IMR-90 (cell line): ENCODE measurements around the gene WSB1. TPM values are rescaled to one million over a fixed set of nuclear protein-coding genes. Genes with fewer than 3 reads are reported as not detected.

Experiments
- ATAC-seq: fragments of 200-7000 bp; cut with Tn5 transposase; 2 replicates; pipeline ENCODE4 v1.9.1; 2020; ENCODE audit warnings: low read depth, mild to moderate bottlenecking, moderate library complexity
- BruUV-seq: library from RNA; stranded (reverse); fragments of 400-500 nt; replicated peaks from 2 replicates; lab custom pipeline; 2021; lab: Mats Ljungman, UMichigan
- CTCF ChIA-PET: fragments of 300-600 bp; formaldehyde crosslinking; extraction: SDS; loops from one replicate; lab custom pipeline; 2021; ENCODE audit warnings: antibody characterized with exemption; lab: Yijun Ruan, JAX
- POLR2A ChIA-PET: fragments of 300-600 bp; sonication (Branson Sonifier 250); formaldehyde crosslinking; loops from one replicate; lab custom pipeline; 2022; ENCODE audit warnings: antibody characterized with exemption; ENCODE audit not compliant: unreplicated experiment; lab: Charles Lee
- DNase-seq: peaks from one replicate; pipeline ENCODE4 v3.0.0; 2013
- H2AFZ ChIP-seq: replicated peaks from 2 replicates; pipeline ENCODE3; 2013; ENCODE audit warnings: low read length, mild to moderate bottlenecking; ENCODE audit not compliant: poor library complexity
- H2AK5ac ChIP-seq: 2 replicates; pipeline ENCODE4 v1.6.1; 2013; ENCODE audit warnings: low read depth, low read length, inconsistent platforms
- H2AK9ac ChIP-seq: replicated peaks from 2 replicates; pipeline ENCODE3; 2013; ENCODE audit warnings: mild to moderate bottlenecking, low read depth, low read length, moderate library complexity; ENCODE audit not compliant: poor library complexity
- H2BK120ac ChIP-seq: 2 replicates; pipeline ENCODE4 v1.6.1; 2013; ENCODE audit warnings: low read depth, low read length, inconsistent platforms
- H2BK15ac ChIP-seq: 3 replicates; pipeline ENCODE4 v1.6.1; 2013; ENCODE audit warnings: low read depth, low read length, inconsistent platforms
- H2BK20ac ChIP-seq: 2 replicates; pipeline ENCODE4 v1.6.1; 2013; ENCODE audit warnings: low read depth, mild to moderate bottlenecking, inconsistent platforms, low read length, moderate library complexity
- H2BK5ac ChIP-seq: 2 replicates; pipeline ENCODE4 v1.6.1; 2013; ENCODE audit warnings: mild to moderate bottlenecking, low read depth, low read length, inconsistent platforms; ENCODE audit not compliant: poor library complexity, severe bottlenecking
- H3K14ac ChIP-seq: replicated peaks from 2 replicates; pipeline ENCODE4 v1.6.1; 2013; ENCODE audit warnings: low read depth, low read length, inconsistent platforms
- H3K18ac ChIP-seq: 2 replicates; pipeline ENCODE4 v1.6.1; 2013; ENCODE audit warnings: low read depth, low read length, control low read depth
- H3K23ac ChIP-seq: 2 replicates; pipeline ENCODE4 v1.6.1; 2013; ENCODE audit warnings: low read depth, low read length, inconsistent platforms
- H3K27ac ChIP-seq: 2 replicates; pipeline ENCODE4 v1.5.1; 2013; ENCODE audit warnings: mild to moderate bottlenecking, control low read depth, low read length; ENCODE audit not compliant: insufficient read depth
- H3K27me3 ChIP-seq: 2 replicates; pipeline ENCODE4 v1.6.1; 2013; ENCODE audit warnings: low read length; ENCODE audit not compliant: control insufficient read depth, insufficient read depth
- H3K36me3 ChIP-seq: 2 replicates; pipeline ENCODE4 v1.6.1; 2013; ENCODE audit warnings: low read length, mixed read lengths; ENCODE audit not compliant: control insufficient read depth, insufficient read depth
- H3K4ac ChIP-seq: 2 replicates; pipeline ENCODE4 v1.6.1; 2013; ENCODE audit warnings: low read depth, low read length, inconsistent platforms
- H3K4me1 ChIP-seq: 2 replicates; pipeline ENCODE4 v1.6.1; 2013; ENCODE audit warnings: low read length, mixed read lengths; ENCODE audit not compliant: control insufficient read depth, insufficient read depth
- H3K4me2 ChIP-seq: 2 replicates; pipeline ENCODE4 v1.6.1; 2013; ENCODE audit warnings: low read depth, mild to moderate bottlenecking, control low read depth, low read length, moderate library complexity
- H3K4me3 ChIP-seq: 2 replicates; pipeline ENCODE4 v1.5.1; 2013; ENCODE audit warnings: low read depth, mild to moderate bottlenecking, control low read depth, low read length, moderate library complexity; ENCODE audit not compliant: insufficient read depth
- H3K56ac ChIP-seq: 2 replicates; pipeline ENCODE4 v1.6.1; 2013; ENCODE audit warnings: low read length, inconsistent platforms; ENCODE audit not compliant: insufficient read depth; ENCODE audit errors: extremely low read depth
- H3K79me1 ChIP-seq, 2 experiments: 2 replicates each; pipeline ENCODE4 v1.6.1; 2013; ENCODE audit warnings: low read length in 2 of 2, inconsistent platforms in 1 of 2, low read depth in 1 of 2
- H3K9ac ChIP-seq: 2 replicates; pipeline ENCODE4 v1.6.1; 2013; ENCODE audit warnings: low read depth, low read length, control low read depth
- H3K9me1 ChIP-seq: 2 replicates; pipeline ENCODE4 v1.6.1; 2013; ENCODE audit warnings: low read length, inconsistent platforms; ENCODE audit not compliant: insufficient read depth
- H3K9me3 ChIP-seq: 2 replicates; pipeline ENCODE4 v1.6.1; 2013; ENCODE audit warnings: low read length; ENCODE audit not compliant: control insufficient read depth, insufficient read depth
- H4K20me1 ChIP-seq: 2 replicates; pipeline ENCODE4 v1.6.1; 2013; ENCODE audit warnings: low read length, inconsistent platforms; ENCODE audit not compliant: insufficient read depth
- H4K5ac ChIP-seq: 2 replicates; pipeline ENCODE4 v1.6.1; 2013; ENCODE audit warnings: mild to moderate bottlenecking, low read depth, low read length, control low read depth
- H4K8ac ChIP-seq, 2 experiments: 2 replicates each; pipeline ENCODE4 v1.6.1; 2013; ENCODE audit warnings: low read depth in 2 of 2, low read length in 2 of 2, control low read depth in 1 of 2, inconsistent platforms in 1 of 2
- H4K91ac ChIP-seq: 2 replicates; pipeline ENCODE4 v1.6.1; 2013; ENCODE audit warnings: low read depth, low read length, inconsistent platforms; ENCODE audit not compliant: insufficient read depth
- BHLHE40 ChIP-seq: fragments of 150-350 bp; IDR thresholded peaks from 2 replicates; pipeline ENCODE4 v1.6.1; 2016; ENCODE audit warnings: mild to moderate bottlenecking, low read depth, low read length
- FOS ChIP-seq: fragments of 150-350 bp; IDR thresholded peaks from 2 replicates; pipeline ENCODE4 v1.6.1; 2016; ENCODE audit warnings: low read depth, low read length
- MAFK ChIP-seq: IDR thresholded peaks from 2 replicates; pipeline ENCODE4 v1.6.1; 2012; ENCODE audit warnings: low read depth, low read length, improper control_type of control experiment
- MAZ ChIP-seq: IDR thresholded peaks from 2 replicates; pipeline ENCODE4 v1.6.1; 2012; ENCODE audit warnings: low read depth, mild to moderate bottlenecking, low read length, improper control_type of control experiment, moderate library complexity, borderline replicate concordance
- MXI1 ChIP-seq: IDR thresholded peaks from 2 replicates; pipeline ENCODE4 v1.6.1; 2012; ENCODE audit warnings: low read depth, mild to moderate bottlenecking, low read length, moderate library complexity, borderline replicate concordance
- NFE2L2 ChIP-seq: fragments of 150-350 bp; IDR thresholded peaks from 2 replicates; pipeline ENCODE4 v1.6.1; 2016; ENCODE audit warnings: low read depth, mild to moderate bottlenecking, low read length
- POLR2A ChIP-seq: IDR thresholded peaks from 2 replicates; pipeline ENCODE4 v1.6.1; 2012; ENCODE audit warnings: mild to moderate bottlenecking, low read depth, low read length
- RAD21 ChIP-seq: IDR thresholded peaks from 2 replicates; pipeline ENCODE4 v1.6.1; 2012; ENCODE audit warnings: low read length, improper control_type of control experiment
- RCOR1 ChIP-seq: IDR thresholded peaks from 2 replicates; pipeline ENCODE4 v1.6.1; 2012; ENCODE audit warnings: mild to moderate bottlenecking, low read length, improper control_type of control experiment; ENCODE audit not compliant: insufficient replicate concordance
- RFX5 ChIP-seq: IDR thresholded peaks from 2 replicates; pipeline ENCODE4 v1.8.0; 2012; ENCODE audit warnings: low read depth, mild to moderate bottlenecking, low read length, moderate library complexity
- SMC3 ChIP-seq: fragments of 150-350 bp; IDR thresholded peaks from 2 replicates; pipeline ENCODE4 v1.6.1; 2016; ENCODE audit warnings: low read depth, mild to moderate bottlenecking, antibody characterized with exemption, low read length, moderate library complexity
- WGBS, 2 experiments: methylation state at CpG; one replicate each; pipeline versions ENCODE4 v1.1.5 to v1.1.7; 2013; ENCODE audit warnings: missing lambda C conversion rate in 2 of 2; ENCODE audit not compliant: insufficient read length in 1 of 2; ENCODE audit errors: extremely low coverage in 2 of 2; 5-methylcytosine and 5-hydroxymethylcytosine counted together
- dilution Hi-C: fragments of 300-500 bp; cut with HindIII; formaldehyde crosslinking; loops from one replicate; pipeline ENCODE4 v1.14.3; 2018; ENCODE audit warnings: low sequenced_read_pairs; ENCODE audit not compliant: unreplicated experiment
- in situ Hi-C: fragments of 300-500 bp; cut with MboI; formaldehyde crosslinking; loops from 3 replicates; pipeline ENCODE4 v1.14.3; 2019; ENCODE audit warnings: low sequenced_read_pairs, inconsistent platforms, mixed read lengths
- intact Hi-C: fragments of 100-400 bp; cut with micrococcal nuclease; formaldehyde crosslinking; loops from 2 replicates; pipeline ENCODE4 v1.10.0; 2022
- polyA plus RNA-seq, 3 experiments: library from polyadenylated mRNA; depleted of rRNA; stranded (reverse); fragments of >200 nt; gene quantifications; 2 replicates each; pipeline ENCODE4 v1.2.3, GENCODE V29; 2012; ENCODE audit warnings: low replicate concordance in 1 of 3
- total RNA-seq: library from RNA; depleted of rRNA; stranded (reverse); fragments of >200 nt; gene quantifications from 2 replicates; pipeline ENCODE4 v1.2.3, GENCODE V29; 2012
- TF ChIP-seq, protein P1 (sequence below): fragments of 150-350 bp; IDR thresholded peaks from 2 replicates; pipeline ENCODE4 v1.6.1; 2017; ENCODE audit warnings: mild to moderate bottlenecking, antibody characterized with exemption, low read length, low read depth
- TF ChIP-seq, protein P2 (sequence below): conservative IDR thresholded peaks from 2 replicates; pipeline ENCODE4 v1.5.1; 2012; ENCODE audit warnings: mild to moderate bottlenecking, low read depth, low read length, improper control_type of control experiment
- TF ChIP-seq, protein P3 (sequence below): fragments of 150-350 bp; IDR thresholded peaks from 2 replicates; pipeline ENCODE4 v1.6.1; 2016; ENCODE audit warnings: low read depth, mild to moderate bottlenecking, low read length, moderate library complexity, borderline replicate concordance

WSB1 gene
- total and polyA plus RNA-seq, 2 of the 4 experiments (the other 2 are of a cell fraction), result 140 to 266 TPM

GRCh38 chr17:27333410-27333980 lies 39.6 kb downstream of the WSB1 start:
- no CpG with 5 or more reads among the region's 11 CpGs for WGBS, 2 experiments
- intact Hi-C loops, result loop anchor here (1.0 to 5.0 kb wide), 2 partner anchors 136 to 268 kb away; no protein-coding TSS in a partner anchor
- TF ChIP-seq MAZ (no peak), RCOR1 (no peak), BHLHE40 (no peak), NFE2L2 (no peak), FOS (no peak), SMC3 (no peak), MAFK (no peak), POLR2A (no peak), MXI1 (no peak), RAD21 (no peak), RFX5 (no peak)
- TF ChIP-seq, protein P1, sequence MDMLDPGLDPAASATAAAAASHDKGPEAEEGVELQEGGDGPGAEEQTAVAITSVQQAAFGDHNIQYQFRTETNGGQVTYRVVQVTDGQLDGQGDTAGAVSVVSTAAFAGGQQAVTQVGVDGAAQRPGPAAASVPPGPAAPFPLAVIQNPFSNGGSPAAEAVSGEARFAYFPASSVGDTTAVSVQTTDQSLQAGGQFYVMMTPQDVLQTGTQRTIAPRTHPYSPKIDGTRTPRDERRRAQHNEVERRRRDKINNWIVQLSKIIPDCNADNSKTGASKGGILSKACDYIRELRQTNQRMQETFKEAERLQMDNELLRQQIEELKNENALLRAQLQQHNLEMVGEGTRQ, result no peak
- TF ChIP-seq, protein P2, sequence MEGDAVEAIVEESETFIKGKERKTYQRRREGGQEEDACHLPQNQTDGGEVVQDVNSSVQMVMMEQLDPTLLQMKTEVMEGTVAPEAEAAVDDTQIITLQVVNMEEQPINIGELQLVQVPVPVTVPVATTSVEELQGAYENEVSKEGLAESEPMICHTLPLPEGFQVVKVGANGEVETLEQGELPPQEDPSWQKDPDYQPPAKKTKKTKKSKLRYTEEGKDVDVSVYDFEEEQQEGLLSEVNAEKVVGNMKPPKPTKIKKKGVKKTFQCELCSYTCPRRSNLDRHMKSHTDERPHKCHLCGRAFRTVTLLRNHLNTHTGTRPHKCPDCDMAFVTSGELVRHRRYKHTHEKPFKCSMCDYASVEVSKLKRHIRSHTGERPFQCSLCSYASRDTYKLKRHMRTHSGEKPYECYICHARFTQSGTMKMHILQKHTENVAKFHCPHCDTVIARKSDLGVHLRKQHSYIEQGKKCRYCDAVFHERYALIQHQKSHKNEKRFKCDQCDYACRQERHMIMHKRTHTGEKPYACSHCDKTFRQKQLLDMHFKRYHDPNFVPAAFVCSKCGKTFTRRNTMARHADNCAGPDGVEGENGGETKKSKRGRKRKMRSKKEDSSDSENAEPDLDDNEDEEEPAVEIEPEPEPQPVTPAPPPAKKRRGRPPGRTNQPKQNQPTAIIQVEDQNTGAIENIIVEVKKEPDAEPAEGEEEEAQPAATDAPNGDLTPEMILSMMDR, result no peak
- TF ChIP-seq, protein P3, sequence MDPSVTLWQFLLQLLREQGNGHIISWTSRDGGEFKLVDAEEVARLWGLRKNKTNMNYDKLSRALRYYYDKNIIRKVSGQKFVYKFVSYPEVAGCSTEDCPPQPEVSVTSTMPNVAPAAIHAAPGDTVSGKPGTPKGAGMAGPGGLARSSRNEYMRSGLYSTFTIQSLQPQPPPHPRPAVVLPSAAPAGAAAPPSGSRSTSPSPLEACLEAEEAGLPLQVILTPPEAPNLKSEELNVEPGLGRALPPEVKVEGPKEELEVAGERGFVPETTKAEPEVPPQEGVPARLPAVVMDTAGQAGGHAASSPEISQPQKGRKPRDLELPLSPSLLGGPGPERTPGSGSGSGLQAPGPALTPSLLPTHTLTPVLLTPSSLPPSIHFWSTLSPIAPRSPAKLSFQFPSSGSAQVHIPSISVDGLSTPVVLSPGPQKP, result no peak

More at GRCh38 chr17:27333410-27333980, 39.6 kb downstream of the WSB1 start:
- DNase-seq (no peak), ATAC-seq (no peak)
- H2BK120ac ChIP-seq, result peak overlapping the region; percentile 85
- peak overlapping the region; percentile 52; the same call in 1 of the 2 replicates for H3K4ac ChIP-seq
- H3K14ac ChIP-seq, result 0 out of 2 replicates have a peak overlapping the region, but pooled peaks have one; percentile 8
- no peak overlapping the region for H4K5ac ChIP-seq
- H3K4me1 ChIP-seq, result peaks cover 4% of the 10 kb centered on the region; the same call in 1 of the 2 replicates
- no peak overlapping the region for H2AK9ac ChIP-seq
- peak overlapping the region; percentile 46 for H3K56ac ChIP-seq
- peaks cover 10% of the 10 kb centered on the region for H3K9me1 ChIP-seq
- H4K91ac ChIP-seq, result 0 out of 2 replicates have a peak overlapping the region, but pooled peaks have one; percentile 75
- no peak overlapping the region for H2AK5ac ChIP-seq
- peak overlapping the region; percentile 95 for H2AFZ ChIP-seq
- H3K4me2 ChIP-seq, result peak overlapping the region; percentile 63
- in situ Hi-C loops, result loop anchor here (5.0 kb wide), 1 partner anchor 91 kb away; no protein-coding TSS in a partner anchor
- no peaks in the 10 kb centered on the region for H3K36me3 ChIP-seq
- no peaks in the 10 kb centered on the region for H3K9me3 ChIP-seq
- peak overlapping the region; percentile 30 for H2BK5ac ChIP-seq
- peak overlapping the region; percentile 36 for H3K9ac ChIP-seq
- peak overlapping the region; percentile 40 for H3K4me3 ChIP-seq
- no peaks in the 10 kb centered on the region for H3K79me1 ChIP-seq
- ChIA-PET POLR2A (interaction anchor here (0.5 to 0.8 kb wide), 2 partner anchors 40 to 103 kb away, joined by 3 to 4 read pairs; partner anchors contain the start of gene WSB1), CTCF (interaction anchor here (0.6 to 1.9 kb wide), 14 partner anchors 10 to 266 kb away, joined by 3 to 44 read pairs (median 4); no protein-coding TSS in a partner anchor)
- no peak overlapping the region for H2BK20ac ChIP-seq
- H4K8ac ChIP-seq, result peak overlapping the region; percentile 22 to 80; a peak in 1 of 4 replicates
- BruUV-seq, result no TSS peak
- H3K27ac ChIP-seq, result peak overlapping the region; percentile 48
- dilution Hi-C loops, result loop anchor here (25.0 kb wide), 1 partner anchor 96 kb away; no protein-coding TSS in a partner anchor
- H3K18ac ChIP-seq, result no peak overlapping the region; the same call in 1 of the 2 replicates
- no peaks in the 10 kb centered on the region for H3K27me3 ChIP-seq
- H4K20me1 ChIP-seq, result no peaks in the 10 kb centered on the region
- H3K23ac ChIP-seq, result 0 out of 2 replicates have a peak overlapping the region, but pooled peaks have one; percentile 40
- no peak overlapping the region for H2BK15ac ChIP-seq
